IMR-90 (cell line): ENCODE measurements around the gene NCAPH2. TPM values are rescaled to one million over a fixed set of nuclear protein-coding genes. Genes with fewer than 3 reads are reported as not detected.

ENCODE experiments used
- ATAC-seq: fragments of 200-7000 bp; cut with Tn5 transposase; 2 replicates; pipeline ENCODE4 v1.9.1; 2020; ENCODE audit warnings: low read depth, mild to moderate bottlenecking, moderate library complexity
- BruUV-seq: library from RNA; stranded (reverse); fragments of 400-500 nt; replicated peaks from 2 replicates; lab custom pipeline; 2021; lab: Mats Ljungman, UMichigan
- CTCF ChIA-PET: fragments of 300-600 bp; formaldehyde crosslinking; extraction: SDS; loops from one replicate; lab custom pipeline; 2021; ENCODE audit warnings: antibody characterized with exemption; lab: Yijun Ruan, JAX
- POLR2A ChIA-PET: fragments of 300-600 bp; sonication (Branson Sonifier 250); formaldehyde crosslinking; loops from one replicate; lab custom pipeline; 2022; ENCODE audit warnings: antibody characterized with exemption; ENCODE audit not compliant: unreplicated experiment; lab: Charles Lee
- DNase-seq: peaks from one replicate; pipeline ENCODE4 v3.0.0; 2013
- H2AFZ ChIP-seq: replicated peaks from 2 replicates; pipeline ENCODE3; 2013; ENCODE audit warnings: low read length, mild to moderate bottlenecking; ENCODE audit not compliant: poor library complexity
- H2AK5ac ChIP-seq: 2 replicates; pipeline ENCODE4 v1.6.1; 2013; ENCODE audit warnings: low read depth, low read length, inconsistent platforms
- H2AK9ac ChIP-seq: replicated peaks from 2 replicates; pipeline ENCODE3; 2013; ENCODE audit warnings: mild to moderate bottlenecking, low read depth, low read length, moderate library complexity; ENCODE audit not compliant: poor library complexity
- H2BK120ac ChIP-seq: 2 replicates; pipeline ENCODE4 v1.6.1; 2013; ENCODE audit warnings: low read depth, low read length, inconsistent platforms
- H2BK15ac ChIP-seq: 3 replicates; pipeline ENCODE4 v1.6.1; 2013; ENCODE audit warnings: low read depth, low read length, inconsistent platforms
- H2BK20ac ChIP-seq: 2 replicates; pipeline ENCODE4 v1.6.1; 2013; ENCODE audit warnings: low read depth, mild to moderate bottlenecking, inconsistent platforms, low read length, moderate library complexity
- H2BK5ac ChIP-seq: 2 replicates; pipeline ENCODE4 v1.6.1; 2013; ENCODE audit warnings: mild to moderate bottlenecking, low read depth, low read length, inconsistent platforms; ENCODE audit not compliant: poor library complexity, severe bottlenecking
- H3K14ac ChIP-seq: replicated peaks from 2 replicates; pipeline ENCODE4 v1.6.1; 2013; ENCODE audit warnings: low read depth, low read length, inconsistent platforms
- H3K18ac ChIP-seq: 2 replicates; pipeline ENCODE4 v1.6.1; 2013; ENCODE audit warnings: low read depth, low read length, control low read depth
- H3K23ac ChIP-seq: 2 replicates; pipeline ENCODE4 v1.6.1; 2013; ENCODE audit warnings: low read depth, low read length, inconsistent platforms
- H3K27ac ChIP-seq: 2 replicates; pipeline ENCODE4 v1.5.1; 2013; ENCODE audit warnings: mild to moderate bottlenecking, control low read depth, low read length; ENCODE audit not compliant: insufficient read depth
- H3K27me3 ChIP-seq: 2 replicates; pipeline ENCODE4 v1.6.1; 2013; ENCODE audit warnings: low read length; ENCODE audit not compliant: control insufficient read depth, insufficient read depth
- H3K36me3 ChIP-seq: 2 replicates; pipeline ENCODE4 v1.6.1; 2013; ENCODE audit warnings: low read length, mixed read lengths; ENCODE audit not compliant: control insufficient read depth, insufficient read depth
- H3K4ac ChIP-seq: 2 replicates; pipeline ENCODE4 v1.6.1; 2013; ENCODE audit warnings: low read depth, low read length, inconsistent platforms
- H3K4me1 ChIP-seq: 2 replicates; pipeline ENCODE4 v1.6.1; 2013; ENCODE audit warnings: low read length, mixed read lengths; ENCODE audit not compliant: control insufficient read depth, insufficient read depth
- H3K4me2 ChIP-seq: 2 replicates; pipeline ENCODE4 v1.6.1; 2013; ENCODE audit warnings: low read depth, mild to moderate bottlenecking, control low read depth, low read length, moderate library complexity
- H3K4me3 ChIP-seq: 2 replicates; pipeline ENCODE4 v1.5.1; 2013; ENCODE audit warnings: low read depth, mild to moderate bottlenecking, control low read depth, low read length, moderate library complexity; ENCODE audit not compliant: insufficient read depth
- H3K56ac ChIP-seq: 2 replicates; pipeline ENCODE4 v1.6.1; 2013; ENCODE audit warnings: low read length, inconsistent platforms; ENCODE audit not compliant: insufficient read depth; ENCODE audit errors: extremely low read depth
- H3K79me1 ChIP-seq, 2 experiments: 2 replicates each; pipeline ENCODE4 v1.6.1; 2013; ENCODE audit warnings: low read length in 2 of 2, inconsistent platforms in 1 of 2, low read depth in 1 of 2
- H3K9ac ChIP-seq: 2 replicates; pipeline ENCODE4 v1.6.1; 2013; ENCODE audit warnings: low read depth, low read length, control low read depth
- H3K9me1 ChIP-seq: 2 replicates; pipeline ENCODE4 v1.6.1; 2013; ENCODE audit warnings: low read length, inconsistent platforms; ENCODE audit not compliant: insufficient read depth
- H3K9me3 ChIP-seq: 2 replicates; pipeline ENCODE4 v1.6.1; 2013; ENCODE audit warnings: low read length; ENCODE audit not compliant: control insufficient read depth, insufficient read depth
- H4K20me1 ChIP-seq: 2 replicates; pipeline ENCODE4 v1.6.1; 2013; ENCODE audit warnings: low read length, inconsistent platforms; ENCODE audit not compliant: insufficient read depth
- H4K5ac ChIP-seq: 2 replicates; pipeline ENCODE4 v1.6.1; 2013; ENCODE audit warnings: mild to moderate bottlenecking, low read depth, low read length, control low read depth
- H4K8ac ChIP-seq, 2 experiments: 2 replicates each; pipeline ENCODE4 v1.6.1; 2013; ENCODE audit warnings: low read depth in 2 of 2, low read length in 2 of 2, control low read depth in 1 of 2, inconsistent platforms in 1 of 2
- H4K91ac ChIP-seq: 2 replicates; pipeline ENCODE4 v1.6.1; 2013; ENCODE audit warnings: low read depth, low read length, inconsistent platforms; ENCODE audit not compliant: insufficient read depth
- BHLHE40 ChIP-seq: fragments of 150-350 bp; IDR thresholded peaks from 2 replicates; pipeline ENCODE4 v1.6.1; 2016; ENCODE audit warnings: mild to moderate bottlenecking, low read depth, low read length
- CEBPB ChIP-seq: IDR thresholded peaks from 2 replicates; pipeline ENCODE4 v1.6.1; 2012; ENCODE audit warnings: low read depth, low read length, improper control_type of control experiment
- CHD1 ChIP-seq: IDR thresholded peaks from 2 replicates; pipeline ENCODE4 v1.6.1; 2012; ENCODE audit warnings: low read depth, low read length, improper control_type of control experiment
- FOS ChIP-seq: fragments of 150-350 bp; IDR thresholded peaks from 2 replicates; pipeline ENCODE4 v1.6.1; 2016; ENCODE audit warnings: low read depth, low read length
- MAFK ChIP-seq: IDR thresholded peaks from 2 replicates; pipeline ENCODE4 v1.6.1; 2012; ENCODE audit warnings: low read depth, low read length, improper control_type of control experiment
- MAZ ChIP-seq: IDR thresholded peaks from 2 replicates; pipeline ENCODE4 v1.6.1; 2012; ENCODE audit warnings: low read depth, mild to moderate bottlenecking, low read length, improper control_type of control experiment, moderate library complexity, borderline replicate concordance
- NFE2L2 ChIP-seq: fragments of 150-350 bp; IDR thresholded peaks from 2 replicates; pipeline ENCODE4 v1.6.1; 2016; ENCODE audit warnings: low read depth, mild to moderate bottlenecking, low read length
- RAD21 ChIP-seq: IDR thresholded peaks from 2 replicates; pipeline ENCODE4 v1.6.1; 2012; ENCODE audit warnings: low read length, improper control_type of control experiment
- RCOR1 ChIP-seq: IDR thresholded peaks from 2 replicates; pipeline ENCODE4 v1.6.1; 2012; ENCODE audit warnings: mild to moderate bottlenecking, low read length, improper control_type of control experiment; ENCODE audit not compliant: insufficient replicate concordance
- RFX5 ChIP-seq: IDR thresholded peaks from 2 replicates; pipeline ENCODE4 v1.8.0; 2012; ENCODE audit warnings: low read depth, mild to moderate bottlenecking, low read length, moderate library complexity
- SMC3 ChIP-seq: fragments of 150-350 bp; IDR thresholded peaks from 2 replicates; pipeline ENCODE4 v1.6.1; 2016; ENCODE audit warnings: low read depth, mild to moderate bottlenecking, antibody characterized with exemption, low read length, moderate library complexity
- USF2 ChIP-seq: fragments of 150-350 bp; IDR thresholded peaks from 2 replicates; pipeline ENCODE4 v1.6.1; 2017; ENCODE audit warnings: mild to moderate bottlenecking, antibody characterized with exemption, low read length, low read depth
- WGBS, 2 experiments: methylation state at CpG; one replicate each; pipeline versions ENCODE4 v1.1.5 to v1.1.7; 2013; ENCODE audit warnings: missing lambda C conversion rate in 2 of 2; ENCODE audit not compliant: insufficient read length in 1 of 2; ENCODE audit errors: extremely low coverage in 2 of 2; 5-methylcytosine and 5-hydroxymethylcytosine counted together
- dilution Hi-C: fragments of 300-500 bp; cut with HindIII; formaldehyde crosslinking; loops from one replicate; pipeline ENCODE4 v1.14.3; 2018; ENCODE audit warnings: low sequenced_read_pairs; ENCODE audit not compliant: unreplicated experiment
- in situ Hi-C: fragments of 300-500 bp; cut with MboI; formaldehyde crosslinking; loops from 3 replicates; pipeline ENCODE4 v1.14.3; 2019; ENCODE audit warnings: low sequenced_read_pairs, inconsistent platforms, mixed read lengths
- intact Hi-C: fragments of 100-400 bp; cut with micrococcal nuclease; formaldehyde crosslinking; loops from 2 replicates; pipeline ENCODE4 v1.10.0; 2022
- polyA plus RNA-seq, 3 experiments: library from polyadenylated mRNA; depleted of rRNA; stranded (reverse); fragments of >200 nt; gene quantifications; 2 replicates each; pipeline ENCODE4 v1.2.3, GENCODE V29; 2012; ENCODE audit warnings: low replicate concordance in 1 of 3
- total RNA-seq: library from RNA; depleted of rRNA; stranded (reverse); fragments of >200 nt; gene quantifications from 2 replicates; pipeline ENCODE4 v1.2.3, GENCODE V29; 2012
- TF ChIP-seq, protein P1 (sequence below): fragments of 150-350 bp; IDR thresholded peaks from 2 replicates; pipeline ENCODE4 v1.6.1; 2016; ENCODE audit warnings: low read depth, mild to moderate bottlenecking, low read length, moderate library complexity, borderline replicate concordance
- TF ChIP-seq, protein P2 (sequence below): conservative IDR thresholded peaks from 2 replicates; pipeline ENCODE4 v1.5.1; 2012; ENCODE audit warnings: mild to moderate bottlenecking, low read depth, low read length, improper control_type of control experiment

Gene NCAPH2
- total and polyA plus RNA-seq, 2 of the 4 experiments (the other 2 are of a cell fraction): 30.2 to 38.5 TPM

DNA sequence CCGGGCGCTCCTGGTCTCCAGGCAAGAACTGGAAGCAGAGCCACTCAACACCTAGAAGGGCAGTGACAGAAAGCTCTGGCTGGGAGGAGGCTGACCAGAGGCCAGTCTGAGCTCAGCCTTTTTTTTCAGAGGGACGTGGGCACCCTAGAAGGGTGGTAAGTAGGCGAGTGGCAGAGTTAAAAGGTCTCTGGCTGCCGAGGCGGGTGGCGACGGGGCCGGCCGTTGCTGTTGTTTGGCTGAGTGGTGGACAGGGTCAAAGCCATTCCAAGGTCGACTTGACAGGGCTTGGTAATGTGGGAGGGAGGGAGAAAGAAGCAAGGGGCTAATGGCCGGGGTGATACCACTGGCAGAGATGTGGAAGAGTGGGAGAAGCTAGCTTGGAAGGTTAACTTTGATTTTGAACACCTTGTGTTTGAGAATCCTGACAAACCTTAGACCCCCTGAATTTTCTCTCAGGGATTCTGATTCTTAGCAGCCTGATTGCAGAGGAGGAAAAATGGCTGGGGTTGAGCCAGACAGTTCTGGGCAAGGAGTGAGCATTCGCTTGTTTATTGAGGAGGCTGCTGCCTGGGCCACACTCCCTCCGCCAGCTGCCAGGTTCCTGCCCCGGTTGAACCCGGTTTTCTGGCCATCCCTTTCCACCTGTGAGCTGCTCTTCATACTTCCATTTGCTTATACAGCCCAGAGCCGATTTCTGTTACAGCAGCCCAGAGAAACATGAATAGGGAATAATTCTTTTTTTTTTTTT lies 55.6 kb downstream of the NCAPH2 start:
- Histone ChIP-seq H2BK20ac (no peak overlapping the region), H4K8ac (peak overlapping the region; percentile 65 to 74; a peak in 2 of 4 replicates), H3K9me1 (0 out of 2 replicates have a peak, but pooled peaks cover 4% of the 10 kb centered on the region), H3K4ac (no peak overlapping the region), H3K4me3 (peak overlapping the region; percentile 63), H4K5ac (peak overlapping the region; percentile 4; the same call in 1 of the 2 replicates), H4K91ac (no peak overlapping the region; the same call in 1 of the 2 replicates), H2AK5ac (no peak overlapping the region), H3K56ac (no peak overlapping the region), H2BK5ac (no peak overlapping the region), H3K36me3 (no peaks in the 10 kb centered on the region), H3K14ac (peak overlapping the region; percentile 22; the same call in 1 of the 2 replicates), H2BK15ac (no peak overlapping the region), H3K23ac (no peak overlapping the region), H3K27ac (no peak overlapping the region), H3K4me2 (peak overlapping the region; percentile 97), H3K18ac (no peak overlapping the region), H3K4me1 (no peaks in the 10 kb centered on the region), H2AK9ac (peak overlapping the region; percentile 85), H2AFZ (peak overlapping the region; percentile 98), H2BK120ac (no peak overlapping the region), H3K27me3 (peaks cover 22% of the 10 kb centered on the region), H3K9ac (peak overlapping the region; percentile 48), H3K79me1 (no peaks in the 10 kb centered on the region), H4K20me1 (no peaks in the 10 kb centered on the region), H3K9me3 (no peaks in the 10 kb centered on the region)
- in situ Hi-C loops (no loop called here), dilution Hi-C loops (no loop called here), intact Hi-C loops (no loop called here)
- CTCF ChIA-PET: interaction anchor here (0.8 to 1.9 kb wide), 6 partner anchors 8 to 55 kb away, joined by 3 to 8 read pairs (median 4); partner anchors contain the start of genes LMF2, NCAPH2 and SCO2
- 8% methylated on average over 9 of the region's 17 CpGs; no CpG with 5 or more reads in 1 of the 2 experiments for WGBS, 2 experiments
- no peak for ATAC-seq
- DNase-seq: no peak
- BruUV-seq: no TSS peak
- POLR2A ChIA-PET: interaction anchor here (0.5 kb wide), 1 partner anchor 96 kb away, joined by 3 read pairs; no protein-coding TSS in a partner anchor
- TF ChIP-seq SMC3 (no peak), RAD21 (no peak), MAFK (no peak), RFX5 (no peak), BHLHE40 (no peak), FOS (no peak), NFE2L2 (no peak), USF2 (no peak), RCOR1 (no peak), CHD1 (no peak), CEBPB (no peak), MAZ (no peak)
- TF ChIP-seq, protein P1, sequence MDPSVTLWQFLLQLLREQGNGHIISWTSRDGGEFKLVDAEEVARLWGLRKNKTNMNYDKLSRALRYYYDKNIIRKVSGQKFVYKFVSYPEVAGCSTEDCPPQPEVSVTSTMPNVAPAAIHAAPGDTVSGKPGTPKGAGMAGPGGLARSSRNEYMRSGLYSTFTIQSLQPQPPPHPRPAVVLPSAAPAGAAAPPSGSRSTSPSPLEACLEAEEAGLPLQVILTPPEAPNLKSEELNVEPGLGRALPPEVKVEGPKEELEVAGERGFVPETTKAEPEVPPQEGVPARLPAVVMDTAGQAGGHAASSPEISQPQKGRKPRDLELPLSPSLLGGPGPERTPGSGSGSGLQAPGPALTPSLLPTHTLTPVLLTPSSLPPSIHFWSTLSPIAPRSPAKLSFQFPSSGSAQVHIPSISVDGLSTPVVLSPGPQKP: no peak
- TF ChIP-seq, protein P2, sequence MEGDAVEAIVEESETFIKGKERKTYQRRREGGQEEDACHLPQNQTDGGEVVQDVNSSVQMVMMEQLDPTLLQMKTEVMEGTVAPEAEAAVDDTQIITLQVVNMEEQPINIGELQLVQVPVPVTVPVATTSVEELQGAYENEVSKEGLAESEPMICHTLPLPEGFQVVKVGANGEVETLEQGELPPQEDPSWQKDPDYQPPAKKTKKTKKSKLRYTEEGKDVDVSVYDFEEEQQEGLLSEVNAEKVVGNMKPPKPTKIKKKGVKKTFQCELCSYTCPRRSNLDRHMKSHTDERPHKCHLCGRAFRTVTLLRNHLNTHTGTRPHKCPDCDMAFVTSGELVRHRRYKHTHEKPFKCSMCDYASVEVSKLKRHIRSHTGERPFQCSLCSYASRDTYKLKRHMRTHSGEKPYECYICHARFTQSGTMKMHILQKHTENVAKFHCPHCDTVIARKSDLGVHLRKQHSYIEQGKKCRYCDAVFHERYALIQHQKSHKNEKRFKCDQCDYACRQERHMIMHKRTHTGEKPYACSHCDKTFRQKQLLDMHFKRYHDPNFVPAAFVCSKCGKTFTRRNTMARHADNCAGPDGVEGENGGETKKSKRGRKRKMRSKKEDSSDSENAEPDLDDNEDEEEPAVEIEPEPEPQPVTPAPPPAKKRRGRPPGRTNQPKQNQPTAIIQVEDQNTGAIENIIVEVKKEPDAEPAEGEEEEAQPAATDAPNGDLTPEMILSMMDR: no peak
